Measurements from ENCODE around the gene DCTN2. TPM values are rescaled to one million over a fixed set of nuclear protein-coding genes. Genes with fewer than 3 reads are reported as not detected.

The DCTN2 gene
- total RNA-seq, 1 experiment from 2014 or later = 121 TPM

DNA sequence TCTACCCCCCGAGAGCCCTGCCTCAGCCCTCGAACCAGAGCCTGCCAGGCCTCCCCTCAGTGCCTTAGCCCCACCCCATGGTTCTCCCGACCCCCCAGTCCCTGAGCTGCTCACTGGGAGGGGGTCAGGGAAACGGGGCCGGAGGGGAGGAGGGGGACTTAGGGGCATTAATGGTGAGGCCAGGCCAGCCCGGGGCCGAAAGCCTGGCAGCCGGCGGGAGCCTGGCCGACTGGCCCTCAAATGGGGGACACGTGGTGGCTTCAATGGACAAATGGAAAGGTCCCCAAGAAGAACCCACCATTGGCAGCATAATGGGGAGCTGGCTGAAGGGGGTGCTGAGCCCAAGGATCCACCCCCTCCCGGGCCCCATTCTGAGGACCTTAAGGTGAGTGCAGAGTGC, 18.8 kb downstream of the DCTN2 start:
- no peak overlapping the region for H3K27ac Mint-ChIP-seq (ENCODE audit: unreplicated experiment)
- intact Hi-C loops (cut with micrococcal nuclease; ENCODE audit: unreplicated experiment) = no loop called here
- H3K4me3 Mint-ChIP-seq (ENCODE audit: low read depth, unreplicated experiment) = no peak overlapping the region
- peaks cover 90% of the 10 kb centered on the region for H3K36me3 Mint-ChIP-seq (ENCODE audit: insufficient read depth, unreplicated experiment)
- DNase-seq = no peak
- H3K4me1 Mint-ChIP-seq (ENCODE audit: low read depth, unreplicated experiment) = peaks cover 15% of the 10 kb centered on the region
- CTCF ChIA-PET = no interaction called here
- TF ChIP-seq CTCF (IDR thresholded peaks at IDR 0.05; ENCODE audit: unreplicated experiment) = no peak
- no peaks in the 10 kb centered on the region for H3K9me3 Mint-ChIP-seq (ENCODE audit: low read depth, unreplicated experiment)
- no peaks in the 10 kb centered on the region for H3K27me3 Mint-ChIP-seq (ENCODE audit: unreplicated experiment)
- no TSS peak for BruUV-seq (replicated peaks)

DNA sequence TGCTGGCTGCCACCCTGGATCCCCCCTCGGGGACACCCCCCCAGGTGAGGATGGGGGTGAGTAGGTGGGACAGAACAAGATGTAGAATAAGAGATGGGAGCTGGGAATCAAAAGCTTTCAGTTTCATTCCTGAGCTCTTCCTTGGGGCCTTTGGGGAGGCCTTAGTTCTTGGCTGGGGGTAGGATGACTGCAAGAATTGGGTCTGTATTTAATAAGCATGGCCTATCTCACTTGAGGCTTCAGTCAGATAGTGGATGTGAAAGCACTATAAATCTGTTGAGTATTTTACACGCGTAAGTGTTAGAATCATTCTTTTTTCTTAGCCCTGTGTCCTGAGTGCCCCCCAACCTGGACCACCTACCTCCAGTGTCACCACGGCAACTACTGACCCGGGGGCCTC, 19.8 kb downstream of the DCTN2 start:
- no peaks in the 10 kb centered on the region for H3K9me3 Mint-ChIP-seq (ENCODE audit: low read depth, unreplicated experiment)
- H3K4me1 Mint-ChIP-seq (ENCODE audit: low read depth, unreplicated experiment) = peaks cover 15% of the 10 kb centered on the region
- intact Hi-C loops (cut with micrococcal nuclease; ENCODE audit: unreplicated experiment) = no loop called here
- peak overlapping the region; percentile 23 for H3K27ac Mint-ChIP-seq (ENCODE audit: unreplicated experiment)
- CTCF ChIA-PET = no interaction called here
- H3K27me3 Mint-ChIP-seq (ENCODE audit: unreplicated experiment) = no peaks in the 10 kb centered on the region
- no TSS peak for BruUV-seq (replicated peaks)
- no peak for TF ChIP-seq CTCF (IDR thresholded peaks at IDR 0.05; ENCODE audit: unreplicated experiment)
- DNase-seq = no peak
- no peak overlapping the region for H3K4me3 Mint-ChIP-seq (ENCODE audit: low read depth, unreplicated experiment)
- peaks cover 99% of the 10 kb centered on the region for H3K36me3 Mint-ChIP-seq (ENCODE audit: insufficient read depth, unreplicated experiment)

DNA sequence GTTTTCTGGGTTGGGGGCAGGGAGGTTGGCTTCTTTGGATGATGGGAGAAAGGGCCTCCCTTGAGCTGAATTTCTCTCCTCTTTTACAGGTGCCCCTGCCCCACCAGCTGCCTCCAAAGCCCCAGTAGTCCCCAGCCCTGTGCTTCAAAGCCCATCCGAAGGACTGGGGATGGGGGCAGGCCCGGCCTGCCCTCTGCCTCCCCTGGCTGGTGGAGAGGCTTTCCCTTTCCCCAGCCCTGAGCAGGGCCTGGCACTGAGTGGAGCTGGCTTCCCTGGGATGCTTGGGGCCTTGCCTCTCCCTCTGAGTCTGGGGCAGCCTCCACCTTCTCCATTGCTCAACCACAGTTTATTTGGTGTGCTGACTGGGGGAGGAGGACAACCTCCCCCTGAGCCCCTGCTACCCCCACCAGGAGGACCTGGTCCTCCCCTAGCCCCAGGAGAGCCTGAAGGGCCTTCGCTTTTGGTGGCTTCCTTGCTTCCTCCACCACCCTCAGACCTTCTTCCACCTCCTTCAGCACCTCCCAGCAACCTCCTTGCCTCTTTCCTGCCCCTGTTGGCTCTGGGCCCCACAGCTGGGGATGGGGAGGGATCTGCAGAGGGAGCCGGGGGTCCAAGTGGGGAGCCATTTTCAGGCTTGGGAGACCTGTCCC, 20.4 kb downstream of the DCTN2 start:
- H3K4me1 Mint-ChIP-seq (ENCODE audit: low read depth, unreplicated experiment) = peaks cover 21% of the 10 kb centered on the region
- no peak overlapping the region for H3K4me3 Mint-ChIP-seq (ENCODE audit: low read depth, unreplicated experiment)
- no peak for DNase-seq
- TF ChIP-seq CTCF (IDR thresholded peaks at IDR 0.05; ENCODE audit: unreplicated experiment) = no peak
- BruUV-seq (replicated peaks) = TSS peak; percentile 2
- intact Hi-C loops (cut with micrococcal nuclease; ENCODE audit: unreplicated experiment) = no loop called here
- H3K9me3 Mint-ChIP-seq (ENCODE audit: low read depth, unreplicated experiment) = no peaks in the 10 kb centered on the region
- H3K27ac Mint-ChIP-seq (ENCODE audit: unreplicated experiment) = no peak overlapping the region
- no peaks in the 10 kb centered on the region for H3K27me3 Mint-ChIP-seq (ENCODE audit: unreplicated experiment)
- peaks cover 99% of the 10 kb centered on the region for H3K36me3 Mint-ChIP-seq (ENCODE audit: insufficient read depth, unreplicated experiment)
- CTCF ChIA-PET = interaction anchor here (0.6 kb wide), 2 partner anchors 258 to 834 kb away, joined by 3 to 6 read pairs; no protein-coding TSS in a partner anchor

DNA sequence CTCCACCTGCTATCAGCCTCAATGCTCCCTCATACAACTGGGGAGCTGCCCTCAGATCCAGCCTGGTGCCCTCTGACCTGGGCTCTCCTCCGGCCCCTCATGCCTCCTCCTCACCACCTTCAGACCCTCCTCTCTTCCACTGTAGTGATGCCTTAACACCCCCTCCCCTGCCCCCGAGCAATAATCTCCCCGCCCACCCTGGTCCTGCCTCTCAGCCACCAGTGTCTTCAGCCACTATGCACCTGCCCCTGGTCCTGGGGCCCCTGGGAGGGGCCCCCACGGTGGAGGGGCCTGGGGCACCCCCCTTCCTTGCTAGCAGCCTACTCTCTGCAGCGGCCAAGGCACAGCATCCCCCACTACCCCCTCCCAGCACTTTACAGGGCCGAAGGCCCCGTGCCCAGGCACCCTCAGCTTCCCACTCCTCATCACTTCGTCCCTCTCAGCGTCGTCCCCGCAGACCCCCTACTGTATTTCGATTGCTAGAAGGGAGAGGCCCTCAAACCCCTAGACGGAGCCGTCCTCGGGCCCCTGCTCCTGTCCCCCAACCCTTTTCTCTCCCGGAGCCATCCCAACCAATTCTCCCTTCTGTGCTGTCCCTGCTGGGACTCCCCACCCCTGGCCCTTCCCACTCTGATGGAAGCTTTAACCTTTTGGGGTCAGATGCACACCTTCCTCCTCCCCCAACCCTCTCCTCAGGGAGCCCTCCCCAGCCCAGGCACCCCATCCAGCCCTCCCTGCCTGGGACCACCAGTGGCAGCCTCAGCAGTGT, 21.2 kb downstream of the DCTN2 start:
- intact Hi-C loops (cut with micrococcal nuclease; ENCODE audit: unreplicated experiment) = no loop called here
- H3K27me3 Mint-ChIP-seq (ENCODE audit: unreplicated experiment) = no peaks in the 10 kb centered on the region
- CTCF ChIA-PET = no interaction called here
- no peak overlapping the region for H3K4me3 Mint-ChIP-seq (ENCODE audit: low read depth, unreplicated experiment)
- peaks cover 29% of the 10 kb centered on the region for H3K4me1 Mint-ChIP-seq (ENCODE audit: low read depth, unreplicated experiment)
- no peak for DNase-seq
- no peaks in the 10 kb centered on the region for H3K9me3 Mint-ChIP-seq (ENCODE audit: low read depth, unreplicated experiment)
- BruUV-seq (replicated peaks) = no TSS peak
- TF ChIP-seq CTCF (IDR thresholded peaks at IDR 0.05; ENCODE audit: unreplicated experiment) = no peak
- peak overlapping the region; percentile 10 for H3K27ac Mint-ChIP-seq (ENCODE audit: unreplicated experiment)
- peaks cover 99% of the 10 kb centered on the region for H3K36me3 Mint-ChIP-seq (ENCODE audit: insufficient read depth, unreplicated experiment)

Measured in Calu3 (cell line).